Stimulated activated effector memory CD8-positive, alpha-beta T cell treated with anti-CD3 and anti-CD28 coated beads, Interleukin-12 subunit alpha, Interleukin-12 subunit beta, amount 100 ng/mL, for 72 hours (primary cell): Measurements from ENCODE around the gene SIX6.

ENCODE experiments used
- ATAC-seq: fragments of 150-1000 bp; cut with Tn5 transposase; 2 replicates; pipeline ENCODE4 v1.10.0; 2021
- DNase-seq, 2 donors: peaks; one replicate each; pipeline ENCODE4 v3.0.0; 2021 to 2022; ENCODE audit warnings: low spot score in 2 of 2
- H3K27ac Mint-ChIP-seq: one replicate; pipeline ENCODE4 v1.8.0; 2022; ENCODE audit warnings: mild to moderate bottlenecking, mixed read lengths
- H3K36me3 Mint-ChIP-seq: one replicate; pipeline ENCODE4 v1.8.0; 2022; ENCODE audit warnings: mild to moderate bottlenecking, mixed read lengths
- H3K4me1 Mint-ChIP-seq: one replicate; pipeline ENCODE4 v1.8.0; 2022; ENCODE audit warnings: mixed read lengths
- H3K4me3 Mint-ChIP-seq: one replicate; pipeline ENCODE4 v1.8.0; 2022; ENCODE audit warnings: mild to moderate bottlenecking, mixed read lengths
- H3K9me3 Mint-ChIP-seq: one replicate; pipeline ENCODE4 v1.8.0; 2022; ENCODE audit warnings: mixed read lengths

The SIX6 gene

DNA sequence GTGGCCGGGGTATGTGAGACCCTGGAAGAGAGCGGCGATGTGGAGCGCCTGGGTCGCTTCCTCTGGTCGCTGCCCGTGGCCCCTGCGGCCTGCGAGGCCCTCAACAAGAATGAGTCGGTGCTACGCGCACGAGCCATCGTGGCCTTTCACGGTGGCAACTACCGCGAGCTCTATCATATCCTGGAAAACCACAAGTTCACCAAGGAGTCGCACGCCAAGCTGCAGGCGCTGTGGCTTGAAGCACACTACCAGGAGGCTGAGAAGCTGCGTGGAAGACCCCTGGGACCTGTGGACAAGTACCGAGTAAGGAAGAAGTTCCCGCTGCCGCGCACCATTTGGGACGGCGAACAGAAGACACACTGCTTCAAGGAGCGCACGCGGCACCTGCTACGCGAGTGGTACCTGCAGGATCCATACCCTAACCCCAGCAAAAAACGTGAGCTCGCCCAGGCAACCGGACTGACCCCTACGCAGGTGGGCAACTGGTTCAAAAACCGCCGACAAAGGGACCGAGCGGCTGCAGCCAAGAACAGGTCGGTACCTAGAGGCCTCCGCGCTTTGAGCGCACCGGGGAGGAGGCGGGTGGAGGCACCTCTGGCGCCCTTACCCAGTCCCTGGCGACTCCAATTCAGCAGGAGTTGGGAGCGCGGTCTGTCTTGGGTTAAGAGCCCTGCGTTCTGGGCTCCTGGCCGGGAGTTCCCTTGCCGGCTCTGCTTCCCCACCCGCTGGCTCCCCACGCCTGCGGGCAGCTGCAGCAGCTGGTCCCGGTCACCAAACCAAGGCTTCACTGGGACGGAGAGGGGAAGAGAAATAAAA is 700 bp downstream of the SIX6 start:
- H3K4me3 Mint-ChIP-seq = no peak overlapping the region
- H3K27ac Mint-ChIP-seq = no peak overlapping the region

DNA sequence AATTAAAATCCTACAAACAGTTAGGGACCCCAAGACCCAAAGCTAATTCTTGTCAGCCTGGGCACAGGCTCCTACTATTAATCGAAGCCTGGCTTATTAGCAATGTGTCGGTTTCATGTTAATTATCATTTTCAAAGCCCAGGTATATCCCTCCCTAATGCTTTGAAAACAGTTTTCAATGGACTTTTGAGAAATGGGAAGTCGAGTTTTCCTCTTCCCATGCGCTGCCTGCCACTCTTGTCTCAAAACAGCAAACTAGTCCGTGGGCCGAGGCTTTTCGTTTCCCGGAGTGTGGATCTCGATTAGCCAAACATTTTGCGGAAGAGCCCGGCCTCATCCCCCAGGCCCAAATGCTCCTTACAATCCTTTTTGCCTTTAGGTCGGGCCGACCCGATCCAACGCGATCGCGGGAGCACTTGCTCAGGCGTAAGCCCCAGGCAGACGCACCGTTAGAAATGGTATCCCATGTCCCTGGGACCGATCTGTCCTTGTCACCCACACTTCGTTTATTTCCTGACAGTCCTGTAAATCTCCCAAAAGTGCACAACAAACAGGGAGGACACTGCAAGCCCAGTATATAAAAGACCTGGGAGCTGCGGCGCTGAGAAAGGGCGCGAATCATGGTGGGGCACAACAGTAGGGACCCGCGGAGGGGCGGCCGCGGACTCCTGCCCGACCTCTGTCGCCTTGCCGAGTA is 1.5 kb downstream of the SIX6 start:
- Mint-ChIP-seq H3K4me1 (peaks cover 6% of the 10 kb centered on the region), H3K9me3 (no peaks in the 10 kb centered on the region), H3K4me3 (peak overlapping the region; percentile 40), H3K27ac (no peak overlapping the region), H3K36me3 (no peaks in the 10 kb centered on the region)
- no peak for ATAC-seq
- no peak for DNase-seq

More for the DNA sequence above, 700 bp downstream of the SIX6 start:
- H3K36me3 Mint-ChIP-seq = no peaks in the 10 kb centered on the region
- no peaks in the 10 kb centered on the region for H3K9me3 Mint-ChIP-seq
- peaks cover 6% of the 10 kb centered on the region for H3K4me1 Mint-ChIP-seq
- ATAC-seq (no peak), DNase-seq (no peak)

DNA sequence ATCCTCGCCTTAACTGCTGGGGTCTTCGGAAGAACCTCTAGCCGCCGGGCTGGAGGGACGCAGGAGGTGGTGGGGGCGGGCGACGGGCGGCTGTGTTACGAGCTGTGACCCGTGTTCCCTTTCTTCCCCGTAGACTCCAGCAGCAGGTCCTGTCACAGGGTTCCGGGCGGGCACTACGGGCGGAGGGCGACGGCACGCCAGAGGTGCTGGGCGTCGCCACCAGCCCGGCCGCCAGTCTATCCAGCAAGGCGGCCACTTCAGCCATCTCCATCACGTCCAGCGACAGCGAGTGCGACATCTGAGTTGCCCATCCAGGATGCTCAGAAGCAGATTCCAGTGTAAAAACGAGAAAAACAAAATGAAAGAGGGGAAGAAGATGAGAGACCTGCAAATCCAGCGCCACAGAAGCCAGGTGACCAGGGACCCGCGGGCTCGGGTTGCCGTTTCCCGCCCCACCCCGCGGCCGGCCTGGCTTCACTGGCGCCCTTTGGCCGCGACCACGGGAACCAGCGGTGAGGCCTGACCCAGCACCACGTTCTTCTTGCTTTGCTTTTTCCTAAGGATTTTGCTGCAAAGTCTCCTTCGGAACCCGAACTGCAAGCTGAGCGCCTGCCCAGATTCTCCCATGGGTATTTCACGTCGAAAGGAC is 2.1 kb downstream of the SIX6 start:
- H3K9me3 Mint-ChIP-seq = peaks cover under 1% of the 10 kb centered on the region
- ATAC-seq (no peak), DNase-seq (no peak)
- no peaks in the 10 kb centered on the region for H3K36me3 Mint-ChIP-seq
- H3K4me1 Mint-ChIP-seq = peaks cover 9% of the 10 kb centered on the region
- no peak overlapping the region for H3K27ac Mint-ChIP-seq
- H3K4me3 Mint-ChIP-seq = peak overlapping the region; percentile 40

DNA sequence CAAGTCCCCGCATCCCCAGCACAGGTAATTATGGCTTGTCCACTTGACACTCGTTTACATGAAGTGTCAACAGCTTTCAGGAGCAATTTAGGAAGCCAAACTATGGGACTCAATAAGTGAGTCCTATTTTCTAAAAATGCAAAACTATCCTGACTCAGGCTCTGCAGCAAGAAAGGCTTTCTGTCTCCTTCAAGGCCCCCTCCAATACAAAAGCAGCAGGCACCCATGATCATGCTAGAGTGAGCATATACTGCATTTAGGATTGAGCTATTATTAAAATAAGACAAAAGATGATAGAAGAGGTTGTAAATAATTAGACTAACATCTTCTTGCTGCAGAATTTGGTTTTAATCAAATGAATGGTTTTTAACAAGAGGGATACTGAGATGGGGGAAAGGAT is 3.2 kb downstream of the SIX6 start:
- H3K36me3 Mint-ChIP-seq = no peaks in the 10 kb centered on the region
- no peak overlapping the region for H3K4me3 Mint-ChIP-seq
- H3K4me1 Mint-ChIP-seq = peaks cover 13% of the 10 kb centered on the region
- DNase-seq (no peak), ATAC-seq (no peak)
- peaks cover 4% of the 10 kb centered on the region for H3K9me3 Mint-ChIP-seq
- no peak overlapping the region for H3K27ac Mint-ChIP-seq

DNA sequence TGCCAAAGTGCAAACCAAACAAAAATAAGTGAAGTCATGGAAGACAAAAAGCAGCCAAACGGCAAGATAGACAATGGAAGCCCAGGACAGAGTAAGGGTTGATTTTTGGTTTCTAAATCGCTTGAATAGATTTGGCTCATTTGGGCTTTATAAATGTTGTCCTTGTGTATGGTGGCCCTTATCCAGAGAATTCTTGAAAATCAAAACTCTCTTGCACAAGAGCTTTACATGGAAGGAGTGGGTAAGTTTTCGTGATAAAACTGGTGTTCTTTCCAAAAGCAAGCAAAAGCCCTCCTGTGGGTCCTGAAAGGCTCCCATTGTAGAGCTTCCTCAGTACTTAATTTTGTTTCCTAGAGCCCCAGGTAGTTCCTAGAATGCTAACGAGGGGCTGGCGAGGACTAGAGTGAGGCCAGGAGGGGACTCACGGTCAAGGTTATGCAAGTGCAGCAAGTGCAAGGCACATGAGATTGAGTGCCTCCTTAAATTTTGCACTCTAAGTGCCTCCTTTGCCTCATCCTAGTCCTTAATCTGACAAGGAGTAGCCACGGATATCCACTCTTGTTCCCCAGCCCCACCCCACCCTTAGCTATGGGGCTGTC is 4.1 kb downstream of the SIX6 start:
- Mint-ChIP-seq H3K4me3 (no peak overlapping the region), H3K36me3 (no peaks in the 10 kb centered on the region), H3K27ac (no peak overlapping the region), H3K9me3 (peaks cover 4% of the 10 kb centered on the region), H3K4me1 (peaks cover 13% of the 10 kb centered on the region)
- DNase-seq (no peak), ATAC-seq (no peak)

DNA sequence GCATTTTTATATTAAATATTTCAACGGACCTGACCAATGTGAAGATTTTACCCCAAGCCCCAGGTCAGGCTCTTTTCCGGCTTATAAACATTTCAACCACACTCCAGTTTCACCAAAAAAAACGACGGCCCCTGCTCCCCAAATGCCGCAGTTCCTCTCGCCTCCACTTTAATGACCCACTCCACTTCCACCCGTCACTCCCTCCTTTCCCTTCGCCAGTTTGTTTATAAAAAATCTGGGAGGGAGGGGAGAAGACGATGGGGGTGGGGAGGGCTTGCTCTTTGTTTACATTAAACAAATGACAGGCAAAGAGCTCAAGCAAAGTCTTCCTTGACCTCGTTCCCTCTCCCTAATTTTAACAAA is 5.4 kb downstream of the SIX6 start:
- Mint-ChIP-seq H3K27ac (no peak overlapping the region), H3K4me1 (peaks cover 13% of the 10 kb centered on the region), H3K36me3 (no peaks in the 10 kb centered on the region), H3K4me3 (peak overlapping the region; percentile 18), H3K9me3 (peaks cover 4% of the 10 kb centered on the region)
- ATAC-seq = no peak
- DNase-seq = no peak

DNA sequence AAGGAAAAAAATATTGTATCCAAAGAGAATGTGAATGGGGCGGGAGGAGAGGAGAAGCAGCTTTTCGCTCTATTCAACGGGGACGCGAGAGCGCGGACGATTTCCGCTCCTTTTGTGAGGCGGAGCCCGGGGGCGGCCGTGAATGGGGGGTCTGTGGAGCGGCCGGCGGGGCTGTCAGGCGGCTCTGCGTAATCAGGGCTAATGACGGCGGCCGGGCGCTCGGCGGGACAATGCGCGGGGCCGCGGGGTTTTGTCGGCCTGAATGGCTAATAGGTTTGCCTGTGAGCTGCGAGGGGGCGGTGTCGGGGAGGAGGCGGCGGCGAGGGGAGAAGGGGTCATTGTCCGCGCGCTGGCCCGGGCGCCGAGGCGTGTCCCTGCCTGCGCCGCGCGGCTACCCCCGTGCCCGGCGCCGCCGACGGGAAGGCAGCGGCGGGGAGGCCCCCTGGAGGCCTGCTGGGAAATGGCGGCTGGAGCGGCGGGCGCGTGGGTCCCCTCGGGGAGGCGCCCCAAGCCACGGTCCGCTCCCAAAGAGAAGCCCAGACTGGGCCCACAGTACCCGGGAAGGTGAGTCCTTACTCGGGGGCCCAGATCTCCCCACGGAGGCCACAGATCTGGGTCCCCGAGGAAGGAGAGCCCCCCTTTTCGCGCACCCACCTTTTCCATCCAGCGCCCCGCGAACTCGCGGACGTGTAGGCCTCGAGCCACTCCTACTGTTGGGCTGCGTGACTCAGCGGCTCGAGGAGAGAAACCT is 6.0 kb downstream of the SIX6 start:
- Mint-ChIP-seq H3K4me1 (peaks cover 13% of the 10 kb centered on the region), H3K36me3 (no peaks in the 10 kb centered on the region), H3K27ac (no peak overlapping the region), H3K9me3 (peaks cover 4% of the 10 kb centered on the region), H3K4me3 (peak overlapping the region; percentile 18)
- no peak for DNase-seq
- peak; percentile 52 for ATAC-seq

DNA sequence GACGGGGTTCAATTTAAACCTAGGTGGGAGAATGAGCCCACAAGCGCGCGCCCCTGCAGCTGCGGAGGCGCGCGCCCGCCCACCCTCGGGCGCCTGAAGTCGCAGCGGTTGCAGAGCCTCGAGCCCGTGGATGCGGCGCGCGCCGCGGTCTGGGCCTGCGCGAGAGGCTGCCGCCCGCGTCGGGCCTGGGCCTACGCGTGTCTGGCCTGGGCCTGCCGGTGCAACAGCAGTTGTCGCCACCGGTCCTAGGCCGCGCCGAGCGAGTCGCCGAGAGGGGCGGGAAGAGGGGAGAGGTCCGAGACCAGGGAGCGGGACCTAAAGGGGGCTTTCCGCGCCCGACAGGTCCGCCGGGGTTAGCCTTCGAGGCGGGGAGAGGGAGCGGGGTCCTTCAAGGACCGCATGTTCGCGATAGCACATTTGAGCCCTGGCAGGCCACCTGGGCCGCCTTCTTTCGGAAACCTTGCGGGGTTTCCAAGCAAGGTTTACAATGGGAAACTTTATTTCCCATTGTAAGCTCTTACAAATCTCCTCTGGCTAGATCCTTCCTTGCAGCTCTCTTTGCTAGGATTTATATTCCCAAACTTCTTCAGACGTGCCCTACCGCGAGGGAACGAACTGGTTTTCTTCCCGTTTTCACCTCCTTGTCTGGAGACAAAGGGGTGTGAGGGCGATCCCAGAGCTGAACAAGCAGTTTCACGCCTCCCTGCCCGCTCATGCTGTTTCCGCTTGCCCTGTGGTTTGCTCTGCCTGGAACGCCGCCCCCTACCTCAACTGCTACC is 6.8 kb downstream of the SIX6 start:
- ATAC-seq (peak; percentile 51), DNase-seq (no peak)
- Mint-ChIP-seq H3K4me3 (peak overlapping the region; percentile 11), H3K4me1 (peaks cover 11% of the 10 kb centered on the region), H3K27ac (no peak overlapping the region), H3K9me3 (peaks cover 4% of the 10 kb centered on the region), H3K36me3 (no peaks in the 10 kb centered on the region)

DNA sequence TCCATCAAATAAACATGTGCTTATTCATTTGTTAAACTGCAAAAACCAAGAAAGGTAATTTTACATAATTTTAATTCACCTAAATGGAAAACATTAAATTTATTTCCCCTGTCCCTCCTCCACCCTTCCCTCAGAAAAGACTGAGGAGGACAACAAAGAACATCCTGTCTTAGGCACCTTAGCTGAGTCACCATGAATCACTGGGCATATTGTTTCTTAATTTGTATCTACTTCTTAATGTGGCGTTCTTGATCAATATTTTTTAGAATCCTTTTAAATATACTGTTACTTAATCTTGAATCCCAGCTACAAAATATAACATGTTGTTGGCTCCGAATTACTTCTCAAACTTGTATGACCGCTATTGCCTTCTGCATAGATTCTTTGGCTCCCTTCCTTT is 23.5 kb downstream of the SIX6 start:
- H3K4me3 Mint-ChIP-seq = no peak overlapping the region
- DNase-seq (no peak), ATAC-seq (no peak)
- H3K36me3 Mint-ChIP-seq = no peaks in the 10 kb centered on the region
- H3K4me1 Mint-ChIP-seq = no peaks in the 10 kb centered on the region
- H3K27ac Mint-ChIP-seq = no peak overlapping the region
- H3K9me3 Mint-ChIP-seq = peaks cover 5% of the 10 kb centered on the region

DNA sequence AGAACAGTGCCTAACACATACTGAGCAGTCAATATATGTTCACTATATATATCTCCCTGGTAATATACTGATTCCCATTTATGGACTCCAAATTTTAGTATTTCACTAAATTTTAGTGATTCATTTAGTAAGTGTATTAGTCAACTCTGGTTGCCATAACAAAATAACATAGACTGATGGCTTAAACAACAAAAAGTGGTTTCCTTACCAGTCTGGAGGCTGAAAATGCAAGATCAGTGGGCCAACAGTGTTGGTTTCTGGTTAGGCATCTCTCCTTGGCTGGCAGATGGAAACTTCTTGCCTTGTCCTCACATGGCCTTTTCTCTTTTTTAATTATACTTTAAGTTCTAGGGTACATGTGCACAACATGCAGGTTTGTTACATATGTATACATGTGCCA is 28.7 kb downstream of the SIX6 start:
- Mint-ChIP-seq H3K9me3 (no peaks in the 10 kb centered on the region), H3K36me3 (no peaks in the 10 kb centered on the region), H3K4me3 (no peak overlapping the region), H3K4me1 (no peaks in the 10 kb centered on the region), H3K27ac (no peak overlapping the region)
- ATAC-seq (no peak), DNase-seq (no peak)

DNA sequence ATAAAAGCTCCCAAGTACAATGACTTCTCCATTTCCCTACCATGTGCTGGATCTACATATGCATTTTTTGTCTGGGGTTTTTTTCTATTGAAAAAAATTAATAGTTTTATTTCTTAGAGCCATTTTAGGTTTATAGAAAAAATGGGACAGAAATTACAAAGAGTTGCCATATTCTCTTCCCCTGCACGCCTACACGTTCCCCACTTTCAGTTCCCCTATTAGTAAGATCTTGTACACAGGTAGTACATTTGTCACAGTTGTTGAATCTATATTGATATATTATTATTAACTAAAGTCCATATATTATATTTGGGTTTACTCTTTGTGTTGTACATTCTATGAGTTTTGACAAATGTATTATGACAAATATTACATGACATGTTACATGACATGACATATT is 35.7 kb downstream of the SIX6 start:
- ATAC-seq = no peak
- Mint-ChIP-seq H3K4me3 (no peak overlapping the region), H3K9me3 (peaks cover 11% of the 10 kb centered on the region), H3K36me3 (no peaks in the 10 kb centered on the region), H3K4me1 (no peaks in the 10 kb centered on the region), H3K27ac (no peak overlapping the region)
- DNase-seq = no peak

DNA sequence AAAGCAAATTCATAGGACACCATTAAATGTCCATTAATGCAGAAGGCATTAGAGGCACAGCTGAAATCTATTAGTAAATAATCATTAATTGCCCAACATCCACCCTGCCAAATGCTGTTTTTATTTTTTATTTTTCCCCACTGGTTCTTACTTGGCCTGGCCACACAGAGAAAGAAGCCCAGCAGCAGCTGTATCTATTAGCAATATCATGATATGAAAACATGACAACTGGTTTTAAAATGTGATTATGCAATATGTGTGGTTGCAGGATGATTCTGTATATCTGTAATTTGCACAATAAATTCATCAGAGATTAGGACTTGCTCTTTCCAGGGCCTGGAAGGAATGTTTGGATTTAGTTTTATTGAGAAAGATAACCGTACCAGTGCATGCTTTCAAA is 44.9 kb downstream of the SIX6 start:
- no peak for DNase-seq
- Mint-ChIP-seq H3K9me3 (peaks cover 2% of the 10 kb centered on the region), H3K4me3 (no peak overlapping the region), H3K27ac (no peak overlapping the region), H3K36me3 (no peaks in the 10 kb centered on the region), H3K4me1 (no peaks in the 10 kb centered on the region)
- ATAC-seq = no peak

DNA sequence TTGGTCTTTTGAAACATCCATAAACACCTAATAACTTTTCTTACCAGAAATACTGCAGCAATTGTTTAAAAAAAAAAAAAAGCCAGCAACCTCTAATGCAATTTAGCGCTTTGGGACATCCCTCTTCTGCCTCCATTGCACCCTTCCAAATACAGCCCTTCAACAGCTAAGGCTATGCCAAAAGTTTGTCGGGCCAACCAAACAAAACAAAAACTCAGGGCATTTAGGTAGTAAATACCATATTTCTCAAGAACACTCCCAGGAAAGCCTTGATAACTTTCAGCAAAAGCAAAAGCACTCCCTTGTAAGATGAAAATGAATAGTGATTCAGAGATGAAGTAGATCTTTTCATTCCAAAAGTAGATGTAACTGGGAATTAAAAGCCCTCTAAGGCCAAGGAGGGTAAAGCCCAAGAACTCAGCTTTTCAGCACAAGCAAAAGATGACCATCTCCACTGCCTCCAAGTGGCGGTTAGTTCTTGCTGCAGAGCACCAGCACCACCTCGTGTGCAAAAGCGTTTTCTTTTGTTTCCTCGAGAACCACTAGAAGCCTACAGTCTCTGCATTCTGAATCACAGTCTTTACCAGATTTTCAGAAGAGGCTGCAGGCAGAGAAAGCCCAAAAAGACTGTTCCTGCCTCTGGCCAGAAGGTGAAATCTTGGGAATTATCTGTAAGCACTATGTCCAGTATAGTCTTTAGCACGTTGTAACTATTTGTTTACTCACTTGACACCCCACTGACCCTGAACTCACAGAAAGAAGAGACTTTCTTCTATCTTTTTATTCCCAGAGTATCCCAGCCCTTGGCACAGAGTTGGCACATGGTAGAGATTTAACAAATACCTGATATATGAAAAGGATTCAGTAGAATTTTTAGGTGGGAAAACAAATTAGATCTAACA is 53.1 kb downstream of the SIX6 start:
- Mint-ChIP-seq H3K9me3 (no peaks in the 10 kb centered on the region), H3K27ac (no peak overlapping the region), H3K4me3 (no peak overlapping the region), H3K36me3 (no peaks in the 10 kb centered on the region), H3K4me1 (no peaks in the 10 kb centered on the region)
- DNase-seq (no peak), ATAC-seq (peak; percentile 64)
